Activated naive CD8-positive, alpha-beta T cell treated with anti-CD3 and anti-CD28 coated beads, Interleukin-2, amount 50 U/mL, for 16 hours (primary cell): ENCODE measurements around the gene RASSF5.
A peak's percentile ranks its signal among the peaks of the same experiment; 100 is the strongest.
"Not testable (repeated sequence)": the region's sequence is repeated elsewhere in the genome, so short reads cannot be mapped to it uniquely, and the experiment has no call there.

Experiments
- DNase-seq: peaks from one replicate; pipeline ENCODE4 v3.0.0-alpha.2; 2020; ENCODE audit warnings: low read depth, low spot score

RASSF5 gene

GRCh38 chr1:206569556-206569955 lies 62.2 kb downstream of the RASSF5 start:
- DNase-seq = no peak

- DNase-seq = no peak
Observed at GRCh38 chr1:206570529-206570928, 63.2 kb downstream of the RASSF5 start.

- no peak for DNase-seq
Observed at GRCh38 chr1:206572835-206573234, 65.5 kb downstream of the RASSF5 start.

GRCh38 chr1:206573319-206573718 lies 66.0 kb downstream of the RASSF5 start:
- no peak for DNase-seq

GRCh38 chr1:206573762-206574161 lies 66.4 kb downstream of the RASSF5 start:
- DNase-seq = no peak

GRCh38 chr1:206575165-206575893 lies 68.0 kb downstream of the RASSF5 start:
- no peak for DNase-seq

GRCh38 chr1:206575894-206576737 lies 68.8 kb downstream of the RASSF5 start:
- DNase-seq = no peak

- no peak for DNase-seq
Observed at GRCh38 chr1:206577626-206578025, 70.3 kb downstream of the RASSF5 start.

GRCh38 chr1:206578068-206578977 lies 71.0 kb downstream of the RASSF5 start:
- DNase-seq = no peak

GRCh38 chr1:206578978-206579374 lies 71.6 kb downstream of the RASSF5 start:
- no peak for DNase-seq

GRCh38 chr1:206579747-206580437 lies 72.6 kb downstream of the RASSF5 start:
- DNase-seq = peak; percentile 65

GRCh38 chr1:206580438-206581113 lies 73.2 kb downstream of the RASSF5 start:
- no peak for DNase-seq

- DNase-seq = not testable (repeated sequence)
Observed at GRCh38 chr1:206581114-206581497, 73.8 kb downstream of the RASSF5 start.

GRCh38 chr1:206581571-206581981 lies 74.2 kb downstream of the RASSF5 start:
- DNase-seq = no peak

- DNase-seq = no peak
Observed at GRCh38 chr1:206582537-206582936, 75.2 kb downstream of the RASSF5 start.

- no peak for DNase-seq
Observed at GRCh38 chr1:206582971-206583706, 75.8 kb downstream of the RASSF5 start.

GRCh38 chr1:206583707-206584648 lies 76.6 kb downstream of the RASSF5 start:
- peak; percentile 68 for DNase-seq

- DNase-seq = no peak
Observed at GRCh38 chr1:206584683-206585082, 77.4 kb downstream of the RASSF5 start.
